OCI-LY3 (cell line): ENCODE data around the gene MAPK12.

Experiments used
- H2AFZ ChIP-seq: fragments of 200-600, 300-600 bp; shearing (Covaris generic); 2 replicates; pipeline ENCODE4 v1.6.0; 2014; ENCODE audit warnings: antibody characterized with exemption, low read depth, low read length
- H3K27ac ChIP-seq: fragments of 200-600, 300-600 bp; sonication (generic); 2 replicates; pipeline ENCODE4 v1.5.1; 2014; ENCODE audit warnings: mild to moderate bottlenecking, low read length, moderate library complexity, mixed read lengths
- H3K27me3 ChIP-seq: fragments of 200-600, 300-600 bp; sonication (generic); 2 replicates; pipeline ENCODE4 v1.6.1; 2014; ENCODE audit warnings: low read depth, low read length, mixed read lengths
- H3K36me3 ChIP-seq: fragments of 200-600, 300-600 bp; sonication (generic); replicated peaks from 2 replicates; pipeline ENCODE3; 2014; ENCODE audit warnings: low read depth, low read length, mixed read lengths
- H3K4me1 ChIP-seq: fragments of 300-600, 200-600 bp; sonication (generic); 2 replicates; pipeline ENCODE4 v1.6.1; 2014; ENCODE audit warnings: low read length, mixed read lengths
- H3K4me2 ChIP-seq: fragments of 200-600, 300-600 bp; sonication (generic); 2 replicates; pipeline ENCODE4 v1.6.1; 2014; ENCODE audit warnings: low read length, mixed read lengths
- H3K4me3 ChIP-seq: fragments of 300-600, 200-600 bp; sonication (generic); 2 replicates; pipeline ENCODE4 v1.5.1; 2014; ENCODE audit warnings: antibody characterized with exemption, mild to moderate bottlenecking, low read length, moderate library complexity
- H3K79me2 ChIP-seq: fragments of 300-600, 200-600 bp; shearing (Covaris generic); 2 replicates; pipeline ENCODE4 v1.6.1; 2014; ENCODE audit warnings: mild to moderate bottlenecking, low read length, mixed read lengths
- H3K9ac ChIP-seq: fragments of 300-600, 200-600 bp; shearing (Covaris generic); 2 replicates; pipeline ENCODE4 v1.6.0; 2014; ENCODE audit warnings: mild to moderate bottlenecking, low read length, moderate library complexity
- H3K9me3 ChIP-seq: fragments of 200-600, 300-600 bp; shearing (Covaris generic); 2 replicates; pipeline ENCODE4 v1.6.1; 2014; ENCODE audit warnings: low read length, mixed read lengths; ENCODE audit not compliant: insufficient read depth
- H4K20me1 ChIP-seq: fragments of 200-600, 300-600 bp; sonication (generic); 2 replicates; pipeline ENCODE4 v1.6.1; 2016; ENCODE audit warnings: low read length, mixed read lengths; ENCODE audit not compliant: insufficient read depth
- CTCF ChIP-seq: fragments of 200-600, 300-600 bp; sonication (generic); IDR thresholded peaks from 2 replicates; pipeline ENCODE4 v1.5.1; 2014; ENCODE audit warnings: antibody characterized with exemption, low read length, low read depth
- EZH2phosphoT487 ChIP-seq: fragments of 200-600 bp; shearing (Covaris generic); IDR thresholded peaks from 2 replicates; pipeline ENCODE4 v1.6.1; 2018; ENCODE audit warnings: antibody characterized with exemption, mixed run types, low read depth

MAPK12 gene

DNA sequence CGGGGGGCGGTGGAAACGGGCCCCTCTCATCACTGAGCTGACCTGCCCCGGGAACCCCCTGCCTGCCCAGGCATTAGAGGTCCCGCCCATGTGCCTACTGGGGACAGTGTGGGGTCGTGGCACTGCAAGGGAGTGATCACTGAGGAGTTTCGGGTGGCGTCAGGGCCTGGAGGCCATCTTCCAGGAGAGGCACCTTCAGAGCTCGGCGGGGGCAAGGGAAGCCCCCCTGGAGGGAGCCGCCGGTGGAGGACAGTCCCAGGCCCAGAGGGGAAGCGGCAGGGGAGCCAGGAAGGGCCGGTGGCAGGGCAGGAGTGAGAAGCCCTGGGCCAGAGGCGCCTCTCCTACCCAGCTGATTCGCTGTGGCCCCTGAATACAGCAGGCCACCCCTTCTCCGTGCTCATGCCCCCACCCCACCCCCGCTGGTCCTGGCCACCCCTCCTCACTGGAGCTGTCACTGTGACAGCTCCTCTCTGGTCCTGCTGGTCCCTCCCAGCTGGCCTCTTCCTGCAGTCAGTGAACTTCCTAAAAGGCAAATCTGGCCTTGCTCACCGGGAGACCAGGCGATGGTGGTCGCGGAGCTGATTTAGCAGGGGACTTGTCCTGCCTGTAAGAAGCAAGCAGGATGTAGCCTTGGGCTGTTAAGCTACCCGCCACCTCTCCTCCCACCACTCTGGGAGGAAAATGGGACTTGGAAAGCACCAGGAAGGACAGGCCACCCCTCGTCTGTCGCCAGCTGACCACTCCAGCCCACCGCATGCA, 10.7 kb upstream of the MAPK12 start:
- Histone ChIP-seq H3K9me3 (no peaks in the 10 kb centered on the region), H3K4me2 (no peak overlapping the region), H3K4me1 (peaks cover 18% of the 10 kb centered on the region), H3K4me3 (no peak overlapping the region), H3K79me2 (no peaks in the 10 kb centered on the region), H3K9ac (no peak overlapping the region), H2AFZ (no peak overlapping the region), H3K27me3 (no peaks in the 10 kb centered on the region), H3K27ac (no peak overlapping the region), H3K36me3 (peaks cover 10% of the 10 kb centered on the region), H4K20me1 (peaks cover 6% of the 10 kb centered on the region; the same call in 1 of the 2 replicates)
- TF ChIP-seq CTCF, result no peak
- TF ChIP-seq EZH2phosphoT487, result no peak

DNA sequence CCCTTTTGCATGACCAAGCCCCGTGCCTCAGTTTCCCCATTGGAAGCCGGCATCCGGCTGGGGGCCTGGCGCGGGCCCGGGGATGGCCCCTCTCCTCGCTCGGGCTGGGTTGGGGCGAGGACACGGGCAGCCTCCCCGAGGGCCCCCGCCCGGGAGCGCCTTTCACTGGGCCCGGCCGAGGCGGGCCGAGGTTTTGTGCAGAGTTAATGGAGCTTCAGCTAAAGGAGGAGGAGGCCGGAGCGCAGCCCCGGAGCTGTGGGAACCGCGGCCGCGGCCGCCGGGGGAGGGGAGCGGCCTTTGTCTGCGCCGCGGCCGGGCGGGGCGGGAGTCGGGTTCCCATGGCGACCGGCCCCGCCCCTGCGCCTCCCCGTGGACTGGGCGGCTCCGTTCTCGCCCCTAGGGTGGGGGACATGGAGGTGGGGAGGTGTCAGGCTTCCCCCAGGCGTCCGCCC, 10.1 kb upstream of the MAPK12 start:
- Histone ChIP-seq H3K4me3 (peak overlapping the region; percentile 99), H3K36me3 (peaks cover 8% of the 10 kb centered on the region), H2AFZ (no peak overlapping the region), H3K9ac (no peak overlapping the region; the same call in 1 of the 2 replicates), H3K27me3 (no peaks in the 10 kb centered on the region), H3K79me2 (no peaks in the 10 kb centered on the region), H4K20me1 (peaks cover 6% of the 10 kb centered on the region; the same call in 1 of the 2 replicates), H3K27ac (no peak overlapping the region), H3K4me2 (peak overlapping the region; percentile 98), H3K9me3 (no peaks in the 10 kb centered on the region), H3K4me1 (peaks cover 16% of the 10 kb centered on the region)
- TF ChIP-seq EZH2phosphoT487 (no peak), CTCF (no peak)

DNA sequence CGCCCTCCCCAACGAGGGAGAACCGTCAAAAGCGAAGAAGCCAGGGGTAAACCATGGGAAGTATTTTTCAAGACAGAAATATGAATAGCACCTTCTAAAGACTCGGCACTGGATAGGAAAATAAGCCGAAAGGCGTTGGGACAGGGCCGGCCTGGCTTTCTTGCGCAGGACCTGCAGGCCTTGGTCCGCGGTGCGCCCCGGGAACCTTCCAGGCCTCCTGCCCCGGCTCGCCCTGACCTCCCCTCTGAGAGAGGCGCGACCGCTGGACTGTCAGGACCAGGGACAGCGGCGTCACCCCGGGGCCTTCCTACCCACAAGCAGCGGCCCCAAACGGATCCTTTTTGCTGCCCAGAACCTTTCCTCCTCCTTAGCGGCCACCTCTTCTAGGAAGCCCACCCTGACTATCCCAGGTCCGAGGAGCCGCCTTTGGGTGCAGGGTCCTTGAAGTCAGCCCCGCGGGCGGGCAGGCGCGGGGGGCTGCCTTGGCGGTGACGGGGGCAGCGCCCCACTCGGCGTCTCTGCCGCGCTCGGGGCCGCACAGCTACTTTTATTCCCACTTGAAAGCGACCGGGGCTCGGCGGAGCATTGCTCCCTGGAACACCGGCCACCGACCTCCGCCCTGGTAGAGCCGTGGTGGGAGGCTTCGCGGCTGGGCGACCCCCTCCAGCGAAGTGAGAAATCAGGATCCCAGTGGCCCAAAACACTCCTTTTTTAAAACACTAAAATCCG, 9.3 kb upstream of the MAPK12 start:
- H3K27me3 ChIP-seq, result no peaks in the 10 kb centered on the region
- peaks cover 13% of the 10 kb centered on the region for H3K4me1 ChIP-seq
- peaks cover 7% of the 10 kb centered on the region for H3K36me3 ChIP-seq
- peaks cover 3% of the 10 kb centered on the region; the same call in 1 of the 2 replicates for H4K20me1 ChIP-seq
- TF ChIP-seq EZH2phosphoT487 (no peak), CTCF (no peak)
- H2AFZ ChIP-seq, result peak overlapping the region; percentile 70; the same call in 1 of the 2 replicates
- peak overlapping the region; percentile 99 for H3K4me3 ChIP-seq
- H3K9ac ChIP-seq, result peak overlapping the region; percentile 86
- H3K9me3 ChIP-seq, result no peaks in the 10 kb centered on the region
- H3K79me2 ChIP-seq, result no peaks in the 10 kb centered on the region
- H3K4me2 ChIP-seq, result peak overlapping the region; percentile 98
- H3K27ac ChIP-seq, result peak overlapping the region; percentile 56
